Mammary epithelial cell (primary cell): ENCODE data around the gene LRCH3.

Experiments used
- EZH2 ChIP-seq: IDR thresholded peaks from 2 replicates; pipeline ENCODE4 v1.6.1; 2012; ENCODE audit warnings: low read length, inconsistent platforms, borderline replicate concordance
- TF ChIP-seq, protein P1 (sequence below), 2 donors: IDR thresholded peaks in 1 of 2; conservative IDR thresholded peaks in 1 of 2; 2 replicates each; pipeline ENCODE4 v1.5.1; 2011 to 2012; ENCODE audit warnings: inconsistent platforms in 2 of 2, low read length in 2 of 2, mild to moderate bottlenecking in 2 of 2, control low read depth in 1 of 2, low read depth in 1 of 2; ENCODE audit not compliant: insufficient read depth in 1 of 2; ENCODE audit errors: extremely low read depth in 1 of 2

DNA sequence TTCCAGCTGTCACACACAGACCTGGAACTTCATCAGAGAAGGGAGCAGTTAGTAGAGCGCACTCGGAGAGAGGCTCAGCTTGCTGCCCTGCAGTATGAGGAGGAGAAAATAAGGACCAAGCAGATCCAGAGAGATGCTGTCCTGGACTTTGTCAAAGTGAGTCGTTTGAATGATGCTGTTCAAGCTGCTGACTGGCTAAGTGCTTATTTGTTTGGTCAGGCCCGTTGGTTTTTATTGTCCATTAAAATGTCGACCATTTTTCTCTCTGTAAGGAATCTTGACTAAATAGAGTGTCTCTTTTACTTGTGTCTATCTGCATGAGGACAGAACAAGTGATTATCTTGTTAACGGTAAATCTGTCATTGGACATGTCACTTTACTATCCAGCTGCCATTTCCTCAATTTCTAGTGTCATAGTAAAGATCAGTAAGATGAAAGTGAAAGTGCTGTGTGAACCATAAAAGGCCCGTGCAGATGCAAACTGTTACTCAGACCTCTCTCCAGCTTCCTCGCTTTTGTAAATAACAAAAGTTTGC is 56.9 kb downstream of the LRCH3 start:
- TF ChIP-seq, protein P1, sequence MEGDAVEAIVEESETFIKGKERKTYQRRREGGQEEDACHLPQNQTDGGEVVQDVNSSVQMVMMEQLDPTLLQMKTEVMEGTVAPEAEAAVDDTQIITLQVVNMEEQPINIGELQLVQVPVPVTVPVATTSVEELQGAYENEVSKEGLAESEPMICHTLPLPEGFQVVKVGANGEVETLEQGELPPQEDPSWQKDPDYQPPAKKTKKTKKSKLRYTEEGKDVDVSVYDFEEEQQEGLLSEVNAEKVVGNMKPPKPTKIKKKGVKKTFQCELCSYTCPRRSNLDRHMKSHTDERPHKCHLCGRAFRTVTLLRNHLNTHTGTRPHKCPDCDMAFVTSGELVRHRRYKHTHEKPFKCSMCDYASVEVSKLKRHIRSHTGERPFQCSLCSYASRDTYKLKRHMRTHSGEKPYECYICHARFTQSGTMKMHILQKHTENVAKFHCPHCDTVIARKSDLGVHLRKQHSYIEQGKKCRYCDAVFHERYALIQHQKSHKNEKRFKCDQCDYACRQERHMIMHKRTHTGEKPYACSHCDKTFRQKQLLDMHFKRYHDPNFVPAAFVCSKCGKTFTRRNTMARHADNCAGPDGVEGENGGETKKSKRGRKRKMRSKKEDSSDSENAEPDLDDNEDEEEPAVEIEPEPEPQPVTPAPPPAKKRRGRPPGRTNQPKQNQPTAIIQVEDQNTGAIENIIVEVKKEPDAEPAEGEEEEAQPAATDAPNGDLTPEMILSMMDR (conservative IDR thresholded peaks at IDR 0.05 in 1 of 2, IDR thresholded peaks at IDR 0.05 in 1 of 2; ENCODE audit: extremely low read depth in 1 of 2, insufficient read depth in 1 of 2, low read depth in 1 of 2, low read length in 2 of 2) = no peak
- no peak for TF ChIP-seq EZH2
